Muscle of arm (tissue), 12 donors: ENCODE data around the gene CHRNA9. TPM values are rescaled to one million over a fixed set of nuclear protein-coding genes. Genes with fewer than 3 reads are reported as not detected.

ENCODE experiments used
- DNase-seq: peaks from one replicate; pipeline ENCODE4 v3.0.0-alpha.2; 2013
- polyA plus RNA-seq, 12 donors: library from polyadenylated mRNA; unstranded; fragments of 120-200 nt; gene quantifications; one replicate each; pipeline ENCODE4 v1.2.1, GENCODE V29; 2013; ENCODE audit not compliant: insufficient read length in 12 of 12

Gene CHRNA9
- polyA plus RNA-seq, 12 donors, result 0.08 to 0.24 (median 0.16) TPM; not detected in 8

GRCh38 chr4:40337523-40337922 lies 2.4 kb downstream of the CHRNA9 start:
- no peak for DNase-seq

- no peak for DNase-seq
Measured at GRCh38 chr4:40340030-40340429, 4.9 kb downstream of the CHRNA9 start.

GRCh38 chr4:40347472-40347871 lies 12.3 kb downstream of the CHRNA9 start:
- no peak for DNase-seq

- no peak for DNase-seq
Measured at GRCh38 chr4:40348000-40348399, 12.9 kb downstream of the CHRNA9 start.

GRCh38 chr4:40349561-40350198 lies 14.5 kb downstream of the CHRNA9 start:
- DNase-seq, result no peak

- DNase-seq, result no peak
Measured at GRCh38 chr4:40350627-40351227, 15.6 kb downstream of the CHRNA9 start.

- DNase-seq, result no peak
Measured at GRCh38 chr4:40354158-40354557, 19.0 kb downstream of the CHRNA9 start.

GRCh38 chr4:40355131-40355530 lies 20.0 kb downstream of the CHRNA9 start:
- DNase-seq, result no peak

- no peak for DNase-seq
Measured at GRCh38 chr4:40357738-40358137, 22.6 kb downstream of the CHRNA9 start.

- no peak for DNase-seq
Measured at GRCh38 chr4:40361338-40361737, 26.2 kb downstream of the CHRNA9 start.

- DNase-seq, result no peak
Measured at GRCh38 chr4:40363382-40363920, 28.3 kb downstream of the CHRNA9 start.

GRCh38 chr4:40363945-40364344 lies 28.8 kb downstream of the CHRNA9 start:
- DNase-seq, result no peak

- DNase-seq, result no peak
Measured at GRCh38 chr4:40365766-40366165, 30.6 kb downstream of the CHRNA9 start.

- no peak for DNase-seq
Measured at GRCh38 chr4:40367451-40367850, 32.3 kb downstream of the CHRNA9 start.

- no peak for DNase-seq
Measured at GRCh38 chr4:40369437-40370274, 34.5 kb downstream of the CHRNA9 start.

GRCh38 chr4:40372651-40373050 lies 37.5 kb downstream of the CHRNA9 start:
- no peak for DNase-seq

- DNase-seq, result no peak
Measured at GRCh38 chr4:40373636-40374035, 38.5 kb downstream of the CHRNA9 start.

- no peak for DNase-seq
Measured at GRCh38 chr4:40375095-40375494, 40.0 kb downstream of the CHRNA9 start.

- DNase-seq, result no peak
Measured at GRCh38 chr4:40375620-40376019, 40.5 kb downstream of the CHRNA9 start.

- no peak for DNase-seq
Measured at GRCh38 chr4:40377512-40378365, 42.6 kb downstream of the CHRNA9 start.

- no peak for DNase-seq
Measured at GRCh38 chr4:40378619-40379018, 43.5 kb downstream of the CHRNA9 start.

GRCh38 chr4:40379248-40379647 lies 44.1 kb downstream of the CHRNA9 start:
- DNase-seq, result no peak
